Bronchial epithelial cell (primary cell): ENCODE measurements around the gene TBC1D22A. TPM values are rescaled to one million over a fixed set of nuclear protein-coding genes. Genes with fewer than 3 reads are reported as not detected.

ENCODE experiments used
- DNase-seq: peaks from one replicate; pipeline ENCODE4 v3.0.0-alpha.2; 2010; ENCODE audit warnings: low read depth
- FAIRE-seq: peaks from 2 replicates; lab custom pipeline; 2011; peaks lifted over from hg19 to GRCh38; lab: Jason Lieb, UNC
- H3K27me3 ChIP-seq: 2 replicates; pipeline ENCODE4 v1.5.1; 2011; ENCODE audit warnings: low read length; ENCODE audit not compliant: control insufficient read depth, insufficient read depth
- H3K36me3 ChIP-seq: 2 replicates; pipeline ENCODE4 v1.5.1; 2011; ENCODE audit warnings: low read length; ENCODE audit not compliant: control insufficient read depth, insufficient read depth
- H3K4me3 ChIP-seq: 2 replicates; pipeline ENCODE4 v1.5.1; 2011; ENCODE audit warnings: mild to moderate bottlenecking, low read depth, low read length, control low read depth
- CTCF ChIP-seq: IDR thresholded peaks from 2 replicates; pipeline ENCODE4 v1.5.1; 2011; ENCODE audit warnings: mild to moderate bottlenecking, moderate library complexity, low read length, control low read depth, inconsistent platforms; ENCODE audit not compliant: insufficient read depth, severe bottlenecking
- total RNA-seq: library from RNA; depleted of rRNA; stranded (reverse); fragments of >200 nt; gene quantifications from 2 replicates; pipeline ENCODE4 v1.2.1, GENCODE V29; 2014

The TBC1D22A gene
- total RNA-seq, 1 donor from 2014 or later: 10.0 TPM

DNA sequence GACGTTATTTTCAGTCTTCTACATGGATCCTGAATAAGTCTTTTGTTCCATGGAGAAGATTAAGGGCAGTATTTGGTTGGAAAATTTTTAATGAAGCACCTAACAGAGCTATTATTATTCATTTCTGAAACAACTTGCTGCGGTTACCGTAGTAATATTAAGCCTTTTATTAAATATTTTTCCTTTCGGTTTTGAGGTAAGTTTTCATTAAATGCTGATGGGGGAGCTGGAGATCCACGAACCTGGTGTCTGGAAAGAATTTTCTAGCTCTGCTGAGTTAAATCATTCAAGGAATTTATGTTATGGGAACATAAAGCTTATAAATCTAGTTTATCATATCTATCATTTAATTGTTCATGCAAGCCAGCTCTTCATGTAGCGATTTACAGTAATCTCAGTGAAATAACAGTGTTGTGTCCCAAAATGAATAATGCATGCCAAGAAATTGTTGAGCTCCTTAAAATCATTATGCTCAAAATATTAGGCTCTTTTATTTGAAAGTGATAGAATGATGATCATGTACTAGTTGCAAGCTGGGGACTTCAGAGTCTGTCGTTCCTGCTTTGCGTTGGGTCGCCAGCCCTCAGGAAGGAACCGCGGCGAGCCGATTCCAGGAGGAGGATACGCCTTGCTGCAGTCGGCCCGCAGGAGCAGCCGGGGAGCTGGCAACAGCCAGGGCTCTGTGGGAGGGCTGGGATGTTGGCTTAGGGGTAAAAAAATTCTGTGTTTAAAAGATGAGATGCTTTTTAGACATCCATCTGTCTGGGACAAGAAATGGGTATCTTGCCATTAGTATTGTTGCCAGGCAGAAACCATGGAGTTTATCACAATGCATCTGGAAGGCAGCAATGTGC is 83.1 kb downstream of the TBC1D22A start:
- no peak overlapping the region for H3K4me3 ChIP-seq
- no peaks in the 10 kb centered on the region for H3K36me3 ChIP-seq
- DNase-seq (no peak), FAIRE-seq (peak; percentile 66)
- TF ChIP-seq CTCF: no peak
- H3K27me3 ChIP-seq: no peaks in the 10 kb centered on the region

- Histone ChIP-seq H3K4me3 (no peak overlapping the region), H3K27me3 (no peaks in the 10 kb centered on the region), H3K36me3 (no peaks in the 10 kb centered on the region)
- FAIRE-seq (no peak), DNase-seq (peak; percentile 76)
- TF ChIP-seq CTCF: no peak
Measured at GRCh38 chr22:46846150-46846831, 83.8 kb downstream of the TBC1D22A start.

DNA sequence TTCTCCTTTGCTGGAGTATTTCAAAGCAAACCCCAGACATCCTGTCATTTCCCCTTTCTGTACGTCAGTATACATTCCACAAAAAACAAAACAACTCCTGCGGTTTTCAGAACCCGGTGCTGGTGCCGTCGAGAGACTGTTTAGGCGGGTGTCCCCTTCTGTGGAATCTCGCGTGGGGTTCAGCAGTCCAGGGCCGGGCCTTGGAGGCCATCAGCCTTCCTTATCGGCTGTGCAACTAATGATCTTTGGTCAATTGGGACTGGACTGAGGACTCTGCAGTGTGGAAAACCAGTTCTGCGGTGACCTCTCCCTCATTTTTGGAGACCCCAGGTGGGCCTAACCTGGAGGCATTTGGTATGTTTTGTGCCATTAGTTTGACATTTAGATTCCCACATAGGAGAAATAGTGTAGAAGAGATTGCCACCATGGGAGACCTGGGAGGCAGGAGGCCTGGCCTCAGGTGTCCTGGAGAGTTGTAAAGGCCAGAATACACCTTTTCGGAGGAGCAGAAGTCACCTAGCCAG is 84.4 kb downstream of the TBC1D22A start:
- DNase-seq (no peak), FAIRE-seq (no peak)
- no peak for TF ChIP-seq CTCF
- Histone ChIP-seq H3K4me3 (no peak overlapping the region), H3K27me3 (no peaks in the 10 kb centered on the region), H3K36me3 (no peaks in the 10 kb centered on the region)

- H3K4me3 ChIP-seq: no peak overlapping the region
- H3K36me3 ChIP-seq: peaks cover 2% of the 10 kb centered on the region
- no peaks in the 10 kb centered on the region for H3K27me3 ChIP-seq
- no peak for TF ChIP-seq CTCF
- DNase-seq (peak; percentile 83), FAIRE-seq (no peak)
Measured at GRCh38 chr22:46848197-46848596, 85.7 kb downstream of the TBC1D22A start.

GRCh38 chr22:46849101-46849500 is 86.7 kb downstream of the TBC1D22A start:
- no peak for DNase-seq
- TF ChIP-seq CTCF: no peak
- no peaks in the 10 kb centered on the region for H3K27me3 ChIP-seq
- peaks cover 2% of the 10 kb centered on the region for H3K36me3 ChIP-seq
- FAIRE-seq: no peak
- no peak overlapping the region for H3K4me3 ChIP-seq
